Activated CD8-positive, alpha-beta memory T cell treated with anti-CD3 and anti-CD28 coated beads for 48 hours (primary cell): ENCODE results near the gene KAT8.

Experiments used
- DNase-seq, 3 experiments: peaks; one replicate each; pipeline ENCODE4 v3.0.0-alpha.2; 2020; ENCODE audit warnings: low read depth in 2 of 3, low spot score in 2 of 3

The KAT8 gene

GRCh38 chr16:31106509-31107464 lies 10.7 kb upstream of the KAT8 start:
- DNase-seq, result no peak

- no peak for DNase-seq
Measured at GRCh38 chr16:31107465-31107867, 10.0 kb upstream of the KAT8 start.

GRCh38 chr16:31108035-31108793 lies 9.2 kb upstream of the KAT8 start, which contains the start of gene BCKDK:
Gene BCKDK, plus strand, starts transcription at chr16:31108386. Its CDS starts 838 bp downstream, at chr16:31109224.
- peak; percentile 54 to 73 (median 65) for DNase-seq

- no peak for DNase-seq
Measured at GRCh38 chr16:31108794-31109558, 8.5 kb upstream of the KAT8 start.

- DNase-seq, result no peak
Measured at GRCh38 chr16:31109622-31110021, 7.8 kb upstream of the KAT8 start.

GRCh38 chr16:31110106-31111034 lies 7.1 kb upstream of the KAT8 start:
- DNase-seq, result no peak

GRCh38 chr16:31111881-31112466 lies 5.5 kb upstream of the KAT8 start:
- no peak for DNase-seq

- no peak for DNase-seq
Measured at GRCh38 chr16:31112711-31113110, 4.8 kb upstream of the KAT8 start.

- DNase-seq, result no peak
Measured at GRCh38 chr16:31113121-31114120, 4.0 kb upstream of the KAT8 start.

GRCh38 chr16:31114468-31114867 lies 3.0 kb upstream of the KAT8 start:
- DNase-seq, result no peak

GRCh38 chr16:31118223-31119155 lies 1.0 kb downstream of the KAT8 start:
- no peak for DNase-seq

GRCh38 chr16:31120129-31120528 lies 2.7 kb downstream of the KAT8 start:
- DNase-seq, result no peak

- DNase-seq, result no peak
Measured at GRCh38 chr16:31125844-31126243, 8.4 kb downstream of the KAT8 start.

GRCh38 chr16:31127182-31127581 lies 9.7 kb downstream of the KAT8 start:
- no peak for DNase-seq

GRCh38 chr16:31128711-31129567 lies 11.5 kb downstream of the KAT8 start:
- no peak for DNase-seq

GRCh38 chr16:31129568-31130335 lies 12.3 kb downstream of the KAT8 start:
- DNase-seq, result no peak
